Gastroesophageal sphincter (tissue), 4 donors: ENCODE results near the gene CDH6. TPM values are rescaled to one million over a fixed set of nuclear protein-coding genes. Genes with fewer than 3 reads are reported as not detected.

Experiments used
- ATAC-seq: fragments of 150-250 bp; one replicate; pipeline ENCODE4 v1.9.1; 2016; ENCODE audit warnings: mild to moderate bottlenecking, moderate library complexity
- H3K27ac ChIP-seq, 4 donors: fragments of 200-600 bp; sonication (generic) in 3 of 4; 1 replicate in 3 of 4; 2 replicates in 1 of 4; pipeline ENCODE4 v1.5.1; 2016 to 2019
- H3K27me3 ChIP-seq: fragments of 200-600 bp; sonication (generic); one replicate; pipeline ENCODE4 v1.5.1; 2019
- H3K36me3 ChIP-seq, 2 donors: fragments of 200-600 bp; sonication (generic); one replicate each; pipeline ENCODE4 v1.5.1; 2019; ENCODE audit warnings: control low read depth in 1 of 2
- H3K4me1 ChIP-seq, 3 donors: fragments of 200-600 bp; sonication (generic); 1 replicate in 2 of 3; 2 replicates in 1 of 3; pipeline ENCODE4 v1.5.1; 2016 to 2019; ENCODE audit warnings: control low read depth in 2 of 3
- H3K4me3 ChIP-seq, 2 donors: fragments of 200-600 bp; sonication (generic); one replicate each; pipeline ENCODE4 v1.5.1; 2019; ENCODE audit warnings: mild to moderate bottlenecking in 1 of 2, moderate library complexity in 1 of 2
- H3K9me3 ChIP-seq, 3 donors: fragments of 200-600 bp; sonication (generic); one replicate each; pipeline ENCODE4 v1.5.1; 2017 to 2019; ENCODE audit warnings: control low read depth in 2 of 3
- EP300 ChIP-seq: sonication (generic); formaldehyde crosslinking; IDR thresholded peaks from one replicate; pipeline ENCODE4 v1.6.1; 2017; ENCODE audit warnings: antibody characterized with exemption, mild to moderate bottlenecking
- POLR2A ChIP-seq, 2 donors: fragments of 450-650 bp; IDR thresholded peaks; one replicate each; pipeline ENCODE4 v1.6.1; 2017; ENCODE audit warnings: antibody characterized with exemption in 2 of 2, mild to moderate bottlenecking in 2 of 2, moderate library complexity in 1 of 2
- POLR2AphosphoS5 ChIP-seq: sonication (generic); formaldehyde crosslinking; IDR thresholded peaks from one replicate; pipeline ENCODE4 v1.6.1; 2017; ENCODE audit warnings: antibody characterized with exemption
- WGBS, 2 donors: methylation state at CpG; one replicate each; pipeline ENCODE4 v1.1.5; 2018; ENCODE audit warnings: low coverage in 1 of 2; 5-methylcytosine and 5-hydroxymethylcytosine counted together
- total RNA-seq, 4 donors: library from RNA; depleted of rRNA; stranded (reverse); fragments of >200 nt; gene quantifications; one replicate each; pipeline ENCODE4 v1.1.0, GENCODE V29; 2016
- TF ChIP-seq, protein P1 (sequence below), 4 experiments: fragments of 200-600 bp in 2 of 4; fragments of 450-650 bp in 2 of 4; sonication (generic) in 1 of 4; IDR thresholded peaks; one replicate each; pipeline ENCODE4 v1.5.1; 2017 to 2019; ENCODE audit warnings: antibody characterized with exemption in 4 of 4, mild to moderate bottlenecking in 2 of 4, moderate library complexity in 2 of 4

CDH6 gene
- total RNA-seq, 4 donors from 2014 or later, result 5.5 to 10.9 (median 8.4) TPM

DNA sequence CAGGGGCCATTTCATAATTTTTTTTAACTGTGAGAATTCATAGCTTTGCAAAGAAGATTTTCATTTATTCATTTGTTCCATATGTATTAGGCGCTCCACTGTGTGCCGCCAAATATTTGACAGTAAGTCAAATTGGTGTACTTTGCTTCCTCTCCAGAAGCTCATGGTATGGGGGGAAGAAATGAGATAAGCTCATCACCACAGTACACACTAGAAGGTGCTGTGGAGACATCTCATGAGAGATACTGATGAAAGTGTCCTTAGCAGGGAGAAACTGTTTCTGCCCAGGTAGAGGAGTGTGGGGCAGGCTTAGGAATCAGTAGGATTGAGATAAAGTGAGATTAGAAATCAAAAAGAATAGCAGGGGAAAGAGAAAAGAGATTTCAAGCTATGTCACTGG is 136.2 kb downstream of the CDH6 start:
- Histone ChIP-seq H3K9me3 (no peaks in the 10 kb centered on the region), H3K36me3 (no peaks in the 10 kb centered on the region), H3K4me3 (no peak overlapping the region), H3K27me3 (no peaks in the 10 kb centered on the region), H3K4me1 (no peaks in the 10 kb centered on the region), H3K27ac (no peak overlapping the region)
- no peak for ATAC-seq
- TF ChIP-seq POLR2A (IDR thresholded peaks at IDR 0.05), result no peak
- no peak for TF ChIP-seq POLR2AphosphoS5
- TF ChIP-seq EP300, result no peak
- TF ChIP-seq, protein P1, sequence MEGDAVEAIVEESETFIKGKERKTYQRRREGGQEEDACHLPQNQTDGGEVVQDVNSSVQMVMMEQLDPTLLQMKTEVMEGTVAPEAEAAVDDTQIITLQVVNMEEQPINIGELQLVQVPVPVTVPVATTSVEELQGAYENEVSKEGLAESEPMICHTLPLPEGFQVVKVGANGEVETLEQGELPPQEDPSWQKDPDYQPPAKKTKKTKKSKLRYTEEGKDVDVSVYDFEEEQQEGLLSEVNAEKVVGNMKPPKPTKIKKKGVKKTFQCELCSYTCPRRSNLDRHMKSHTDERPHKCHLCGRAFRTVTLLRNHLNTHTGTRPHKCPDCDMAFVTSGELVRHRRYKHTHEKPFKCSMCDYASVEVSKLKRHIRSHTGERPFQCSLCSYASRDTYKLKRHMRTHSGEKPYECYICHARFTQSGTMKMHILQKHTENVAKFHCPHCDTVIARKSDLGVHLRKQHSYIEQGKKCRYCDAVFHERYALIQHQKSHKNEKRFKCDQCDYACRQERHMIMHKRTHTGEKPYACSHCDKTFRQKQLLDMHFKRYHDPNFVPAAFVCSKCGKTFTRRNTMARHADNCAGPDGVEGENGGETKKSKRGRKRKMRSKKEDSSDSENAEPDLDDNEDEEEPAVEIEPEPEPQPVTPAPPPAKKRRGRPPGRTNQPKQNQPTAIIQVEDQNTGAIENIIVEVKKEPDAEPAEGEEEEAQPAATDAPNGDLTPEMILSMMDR (IDR thresholded peaks at IDR 0.05), result no peak
- 84 to 90% methylated on average over 2 of the region's 2 CpGs for WGBS, 2 donors

DNA sequence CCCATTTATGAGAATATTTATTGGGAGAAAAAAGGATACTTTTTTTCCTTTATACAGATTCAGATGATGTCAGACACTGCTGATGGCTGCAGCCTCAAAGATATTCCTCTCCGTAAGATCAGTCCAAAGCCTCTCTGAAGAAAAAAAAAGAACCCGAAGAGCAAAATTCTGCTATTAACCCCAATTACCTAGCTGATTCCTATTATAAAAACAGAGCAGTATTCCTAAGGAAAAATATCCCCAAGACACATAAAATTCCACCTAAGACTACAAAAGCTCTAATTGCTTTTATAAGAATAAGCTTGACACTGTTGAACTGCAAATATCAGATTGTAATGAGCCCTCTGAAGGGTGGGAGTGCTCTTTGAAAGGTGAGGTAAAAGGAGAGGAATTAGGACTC is 138.7 kb downstream of the CDH6 start:
- 55 to 76% methylated on average over 2 of the region's 2 CpGs for WGBS, 2 donors
- Histone ChIP-seq H3K4me3 (no peak overlapping the region), H3K4me1 (no peaks in the 10 kb centered on the region), H3K9me3 (no peaks in the 10 kb centered on the region), H3K27me3 (no peaks in the 10 kb centered on the region), H3K36me3 (no peaks in the 10 kb centered on the region), H3K27ac (no peak overlapping the region)
- TF ChIP-seq POLR2AphosphoS5 (no peak), POLR2A (IDR thresholded peaks at IDR 0.05) (no peak), EP300 (no peak)
- TF ChIP-seq, protein P1 (IDR thresholded peaks at IDR 0.05), result no peak
- no peak for ATAC-seq

DNA sequence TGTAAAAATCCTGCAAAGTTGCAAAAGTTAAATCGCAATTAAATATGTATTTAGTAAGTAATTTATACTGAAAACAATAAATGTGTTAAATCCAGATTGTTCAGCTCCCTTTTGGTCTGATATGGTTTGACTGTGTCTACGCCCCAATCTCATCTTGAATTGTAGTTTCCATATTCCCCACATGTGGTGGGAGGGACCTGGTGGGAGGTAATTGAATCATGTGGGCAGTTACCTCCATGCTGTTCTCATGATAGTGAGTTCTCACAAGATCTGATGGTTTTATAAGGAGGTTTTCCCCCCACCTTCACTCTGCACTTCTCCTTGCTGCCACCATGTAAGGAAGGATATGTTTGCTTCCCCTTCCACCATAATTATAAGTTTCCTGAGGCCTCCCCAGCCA is 140.0 kb downstream of the CDH6 start:
- Histone ChIP-seq H3K9me3 (no peaks in the 10 kb centered on the region), H3K36me3 (no peaks in the 10 kb centered on the region), H3K4me3 (no peak overlapping the region), H3K27me3 (no peaks in the 10 kb centered on the region), H3K27ac (no peak overlapping the region), H3K4me1 (no peaks in the 10 kb centered on the region)
- no peak for ATAC-seq
- TF ChIP-seq EP300 (no peak), POLR2AphosphoS5 (no peak), POLR2A (IDR thresholded peaks at IDR 0.05) (no peak)
- TF ChIP-seq, protein P1 (IDR thresholded peaks at IDR 0.05), result no peak
- 91 to 96% methylated on average over 2 of the region's 2 CpGs for WGBS, 2 donors

DNA sequence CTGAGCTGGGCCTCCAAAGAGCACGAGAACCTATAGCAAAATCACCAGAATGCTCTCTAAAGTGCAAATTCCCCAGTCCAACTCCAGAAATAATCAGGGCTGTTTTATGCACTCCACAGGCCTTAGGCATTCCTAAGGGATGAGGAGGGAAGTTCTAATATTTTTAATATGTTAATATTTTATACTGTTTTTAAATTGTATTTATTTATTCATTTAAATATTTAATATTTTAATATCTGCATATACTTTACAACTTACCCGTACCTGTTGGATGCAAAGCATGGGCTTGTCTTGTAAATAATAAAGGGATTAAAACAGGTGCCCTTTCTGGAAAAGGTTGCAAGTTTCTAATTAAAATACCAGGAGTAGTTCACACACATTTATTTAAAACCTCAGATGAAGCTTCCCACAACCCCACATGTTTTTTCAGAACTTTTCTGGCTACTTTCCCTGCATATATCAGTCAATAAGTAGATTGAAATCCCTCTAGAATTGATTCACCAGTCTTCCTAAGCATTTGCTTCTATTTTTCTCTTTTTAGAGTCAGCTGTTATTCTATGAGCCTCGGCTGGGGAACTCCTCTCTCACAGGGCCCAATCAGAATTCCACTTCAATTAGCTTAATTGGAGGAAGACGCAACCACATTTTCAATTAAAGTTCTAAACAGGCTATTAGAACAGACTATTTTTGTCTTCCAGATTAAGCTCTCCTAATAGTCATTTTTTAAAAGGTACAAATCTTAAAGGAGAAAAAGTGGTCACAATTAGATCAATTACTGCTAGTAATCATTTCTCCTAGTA is 140.8 kb downstream of the CDH6 start:
- Histone ChIP-seq H3K4me1 (no peaks in the 10 kb centered on the region), H3K9me3 (no peaks in the 10 kb centered on the region), H3K27ac (no peak overlapping the region), H3K36me3 (no peaks in the 10 kb centered on the region), H3K27me3 (no peaks in the 10 kb centered on the region), H3K4me3 (no peak overlapping the region)
- WGBS, 2 donors, result 73 to 75% methylated on average over 2 to 4 of the region's 4 CpGs
- TF ChIP-seq EP300 (no peak), POLR2A (IDR thresholded peaks at IDR 0.05) (no peak), POLR2AphosphoS5 (no peak)
- TF ChIP-seq, protein P1 (IDR thresholded peaks at IDR 0.05), result no peak
- no peak for ATAC-seq

DNA sequence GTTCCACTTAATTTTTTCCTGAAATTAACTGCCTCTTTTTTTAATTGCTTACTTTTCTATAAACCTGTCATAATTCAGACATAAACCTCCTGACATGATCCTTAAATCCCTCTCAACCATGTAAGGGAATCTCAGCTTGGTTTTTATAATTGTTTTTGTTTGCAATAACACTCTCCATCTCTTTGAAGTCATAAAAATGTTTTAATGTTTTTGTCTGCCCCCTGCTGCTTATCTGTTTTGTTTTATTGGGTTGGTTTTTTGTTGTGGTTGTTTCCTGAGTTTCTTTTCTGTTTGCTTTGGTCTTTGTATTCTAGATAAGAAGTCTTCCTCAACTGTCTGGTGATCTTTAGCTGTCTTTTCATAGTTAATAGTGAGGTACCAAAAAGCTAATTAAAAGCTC is 142.0 kb downstream of the CDH6 start:
- H3K36me3 ChIP-seq, result no peaks in the 10 kb centered on the region
- no peaks in the 10 kb centered on the region for H3K4me1 ChIP-seq
- H3K4me3 ChIP-seq, result no peak overlapping the region
- TF ChIP-seq POLR2A (IDR thresholded peaks at IDR 0.05) (no peak), POLR2AphosphoS5 (no peak), EP300 (no peak)
- TF ChIP-seq, protein P1 (IDR thresholded peaks at IDR 0.05), result no peak
- no peak for ATAC-seq
- no peaks in the 10 kb centered on the region for H3K9me3 ChIP-seq
- H3K27ac ChIP-seq, result no peak overlapping the region
- H3K27me3 ChIP-seq, result no peaks in the 10 kb centered on the region
